ENCODE data around the gene HES3. TPM values are rescaled to one million over a fixed set of nuclear protein-coding genes. Genes with fewer than 3 reads are reported as not detected.

The HES3 gene
- polyA plus RNA-seq, 1 of the 3 experiments (the other 2 are of a cell fraction), result not detected

DNA sequence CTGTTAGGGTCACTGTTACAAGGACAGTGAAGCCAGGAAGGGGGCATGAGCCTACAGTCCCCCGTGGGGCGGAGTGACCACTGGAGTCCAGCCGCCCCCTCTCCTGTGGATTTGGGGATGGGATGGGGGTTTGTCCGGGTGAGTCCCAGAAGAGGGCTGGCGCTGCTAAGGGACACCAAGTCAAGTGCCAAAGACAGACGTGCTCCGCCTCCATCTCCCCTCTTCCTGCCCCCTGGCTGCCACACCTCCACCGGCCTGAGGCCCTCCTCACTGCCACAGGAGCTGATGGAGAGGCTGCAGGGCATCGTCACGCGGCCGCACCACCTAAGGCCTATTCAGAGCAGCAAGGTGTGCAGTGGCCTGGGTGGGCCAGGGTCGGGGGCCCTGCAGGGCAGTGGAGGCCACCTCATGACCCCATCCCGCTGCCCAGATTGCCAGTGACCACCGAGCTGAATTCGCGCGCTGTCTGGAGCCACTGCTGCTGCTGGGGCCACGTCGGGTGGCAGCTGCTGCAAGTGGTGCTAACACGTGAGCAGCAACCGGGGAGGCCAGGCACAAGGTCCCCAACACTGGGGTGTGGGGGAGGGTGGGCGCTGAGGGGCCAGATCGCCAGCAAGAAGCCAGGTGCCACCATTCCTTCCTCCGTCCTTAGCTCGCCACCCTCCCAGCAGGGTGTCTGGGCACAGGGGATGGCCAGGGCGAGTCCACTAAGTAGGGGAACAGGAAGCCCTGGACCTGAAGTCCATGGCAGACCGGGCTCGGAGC is 33.2 kb upstream of the HES3 start (continued):
- TF ChIP-seq, protein P1, sequence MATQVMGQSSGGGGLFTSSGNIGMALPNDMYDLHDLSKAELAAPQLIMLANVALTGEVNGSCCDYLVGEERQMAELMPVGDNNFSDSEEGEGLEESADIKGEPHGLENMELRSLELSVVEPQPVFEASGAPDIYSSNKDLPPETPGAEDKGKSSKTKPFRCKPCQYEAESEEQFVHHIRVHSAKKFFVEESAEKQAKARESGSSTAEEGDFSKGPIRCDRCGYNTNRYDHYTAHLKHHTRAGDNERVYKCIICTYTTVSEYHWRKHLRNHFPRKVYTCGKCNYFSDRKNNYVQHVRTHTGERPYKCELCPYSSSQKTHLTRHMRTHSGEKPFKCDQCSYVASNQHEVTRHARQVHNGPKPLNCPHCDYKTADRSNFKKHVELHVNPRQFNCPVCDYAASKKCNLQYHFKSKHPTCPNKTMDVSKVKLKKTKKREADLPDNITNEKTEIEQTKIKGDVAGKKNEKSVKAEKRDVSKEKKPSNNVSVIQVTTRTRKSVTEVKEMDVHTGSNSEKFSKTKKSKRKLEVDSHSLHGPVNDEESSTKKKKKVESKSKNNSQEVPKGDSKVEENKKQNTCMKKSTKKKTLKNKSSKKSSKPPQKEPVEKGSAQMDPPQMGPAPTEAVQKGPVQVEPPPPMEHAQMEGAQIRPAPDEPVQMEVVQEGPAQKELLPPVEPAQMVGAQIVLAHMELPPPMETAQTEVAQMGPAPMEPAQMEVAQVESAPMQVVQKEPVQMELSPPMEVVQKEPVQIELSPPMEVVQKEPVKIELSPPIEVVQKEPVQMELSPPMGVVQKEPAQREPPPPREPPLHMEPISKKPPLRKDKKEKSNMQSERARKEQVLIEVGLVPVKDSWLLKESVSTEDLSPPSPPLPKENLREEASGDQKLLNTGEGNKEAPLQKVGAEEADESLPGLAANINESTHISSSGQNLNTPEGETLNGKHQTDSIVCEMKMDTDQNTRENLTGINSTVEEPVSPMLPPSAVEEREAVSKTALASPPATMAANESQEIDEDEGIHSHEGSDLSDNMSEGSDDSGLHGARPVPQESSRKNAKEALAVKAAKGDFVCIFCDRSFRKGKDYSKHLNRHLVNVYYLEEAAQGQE (IDR thresholded peaks at IDR 0.05; ENCODE audit: low read depth, low read length), result no peak
- TF ChIP-seq, protein P2, sequence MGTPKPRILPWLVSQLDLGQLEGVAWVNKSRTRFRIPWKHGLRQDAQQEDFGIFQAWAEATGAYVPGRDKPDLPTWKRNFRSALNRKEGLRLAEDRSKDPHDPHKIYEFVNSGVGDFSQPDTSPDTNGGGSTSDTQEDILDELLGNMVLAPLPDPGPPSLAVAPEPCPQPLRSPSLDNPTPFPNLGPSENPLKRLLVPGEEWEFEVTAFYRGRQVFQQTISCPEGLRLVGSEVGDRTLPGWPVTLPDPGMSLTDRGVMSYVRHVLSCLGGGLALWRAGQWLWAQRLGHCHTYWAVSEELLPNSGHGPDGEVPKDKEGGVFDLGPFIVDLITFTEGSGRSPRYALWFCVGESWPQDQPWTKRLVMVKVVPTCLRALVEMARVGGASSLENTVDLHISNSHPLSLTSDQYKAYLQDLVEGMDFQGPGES (IDR thresholded peaks at IDR 0.05; ENCODE audit: low read depth, low read length), result no peak
- no peak for TF ChIP-seq RCOR1 (IDR thresholded peaks at IDR 0.05; ENCODE audit: low read length)
- no peak for TF ChIP-seq TAF1 (IDR thresholded peaks at IDR 0.05; ENCODE audit: borderline replicate concordance, low read depth, low read length)
- no peak for TF ChIP-seq YY1 (IDR thresholded peaks at IDR 0.05; ENCODE audit: low read depth)
- no peak for TF ChIP-seq FOXM1 (IDR thresholded peaks at IDR 0.05; ENCODE audit: low read depth)
- TF ChIP-seq, protein P3, sequence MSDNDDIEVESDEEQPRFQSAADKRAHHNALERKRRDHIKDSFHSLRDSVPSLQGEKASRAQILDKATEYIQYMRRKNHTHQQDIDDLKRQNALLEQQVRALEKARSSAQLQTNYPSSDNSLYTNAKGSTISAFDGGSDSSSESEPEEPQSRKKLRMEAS (IDR thresholded peaks at IDR 0.05; ENCODE audit: low read depth), result no peak
- no peak for TF ChIP-seq GABPA (IDR thresholded peaks at IDR 0.05; ENCODE audit: low read depth)

DNA sequence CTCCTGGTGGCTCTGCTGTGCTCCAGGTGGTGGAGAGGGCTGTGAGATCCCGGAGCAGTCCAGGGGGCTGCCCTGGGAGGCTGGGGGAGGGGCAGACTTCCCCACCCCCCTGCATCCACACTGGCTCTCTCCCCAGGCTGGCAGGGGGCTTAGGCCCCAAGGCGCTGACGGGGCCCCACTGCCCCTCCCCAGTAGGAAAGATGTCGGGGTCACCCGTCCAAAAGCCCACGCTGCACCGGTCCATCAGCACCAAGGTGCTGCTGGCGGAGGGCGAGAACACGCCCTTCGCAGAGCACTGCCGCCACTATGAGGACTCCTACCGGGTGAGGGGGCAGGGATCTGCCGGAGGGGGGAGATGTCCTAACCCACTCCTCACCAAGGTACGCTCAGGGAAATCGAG is 32.2 kb upstream of the HES3 start:
- WGBS (ENCODE audit: low lambda C conversion rate), result 100% methylated on average over 3 of the region's 16 CpGs
- no peak overlapping the region for H3K4me3 ChIP-seq (ENCODE audit: low read depth in 2 of 2, low read length in 1 of 2)
- peaks cover 0 to 11% of the 10 kb centered on the region in 2 experiments for H3K36me3 ChIP-seq (replicated peaks in 1 of 2; ENCODE audit: control insufficient read depth in 1 of 2, insufficient read depth in 2 of 2, low read length in 1 of 2)
- no peaks in the 10 kb centered on the region for H3K79me2 ChIP-seq (ENCODE audit: insufficient read depth)
- no peaks in the 10 kb centered on the region for H3K9me2 ChIP-seq
- TF ChIP-seq POLR2AphosphoS5 (IDR thresholded peaks at IDR 0.05; ENCODE audit: low read depth, low read length) (no peak), TAF1 (IDR thresholded peaks at IDR 0.05; ENCODE audit: borderline replicate concordance, low read depth, low read length) (no peak), MXI1 (IDR thresholded peaks at IDR 0.05; ENCODE audit: low read depth, low read length) (no peak), RXRA (IDR thresholded peaks at IDR 0.05; ENCODE audit: borderline replicate concordance, low read depth) (no peak), USF1 (IDR thresholded peaks at IDR 0.05; ENCODE audit: borderline replicate concordance, low read depth) (no peak), GABPA (IDR thresholded peaks at IDR 0.05; ENCODE audit: low read depth) (no peak), RAD21 (IDR thresholded peaks at IDR 0.05; ENCODE audit: low read length) (no peak), NRF1 (IDR thresholded peaks at IDR 0.05; ENCODE audit: low read depth, low read length) (no peak), MEF2A (IDR thresholded peaks at IDR 0.05; ENCODE audit: borderline replicate concordance, low read depth) (no peak)
- TF ChIP-seq, protein P4, sequence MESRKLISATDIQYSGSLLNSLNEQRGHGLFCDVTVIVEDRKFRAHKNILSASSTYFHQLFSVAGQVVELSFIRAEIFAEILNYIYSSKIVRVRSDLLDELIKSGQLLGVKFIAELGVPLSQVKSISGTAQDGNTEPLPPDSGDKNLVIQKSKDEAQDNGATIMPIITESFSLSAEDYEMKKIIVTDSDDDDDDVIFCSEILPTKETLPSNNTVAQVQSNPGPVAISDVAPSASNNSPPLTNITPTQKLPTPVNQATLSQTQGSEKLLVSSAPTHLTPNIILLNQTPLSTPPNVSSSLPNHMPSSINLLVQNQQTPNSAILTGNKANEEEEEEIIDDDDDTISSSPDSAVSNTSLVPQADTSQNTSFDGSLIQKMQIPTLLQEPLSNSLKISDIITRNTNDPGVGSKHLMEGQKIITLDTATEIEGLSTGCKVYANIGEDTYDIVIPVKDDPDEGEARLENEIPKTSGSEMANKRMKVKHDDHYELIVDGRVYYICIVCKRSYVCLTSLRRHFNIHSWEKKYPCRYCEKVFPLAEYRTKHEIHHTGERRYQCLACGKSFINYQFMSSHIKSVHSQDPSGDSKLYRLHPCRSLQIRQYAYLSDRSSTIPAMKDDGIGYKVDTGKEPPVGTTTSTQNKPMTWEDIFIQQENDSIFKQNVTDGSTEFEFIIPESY (IDR thresholded peaks at IDR 0.05; ENCODE audit: borderline replicate concordance, low read depth), result no peak
- TF ChIP-seq, protein P2 (IDR thresholded peaks at IDR 0.05; ENCODE audit: low read depth, low read length), result no peak
- POLR2A ChIA-PET, result no interaction called here
- H4K20me1 ChIP-seq (ENCODE audit: insufficient read depth), result no peaks in the 10 kb centered on the region
- H3K4me2 ChIP-seq, result no peak overlapping the region
- no peak overlapping the region for H3K9ac ChIP-seq
- DNase-seq, result no peak
- no peaks in the 10 kb centered on the region for H3F3A ChIP-seq (replicated peaks; ENCODE audit: insufficient read depth)
- no peaks in the 10 kb centered on the region for H3K9me3 ChIP-seq
- no peaks in the 10 kb centered on the region for H3K27me3 ChIP-seq (ENCODE audit: insufficient read depth)
- no peak overlapping the region for H3K27ac ChIP-seq (ENCODE audit: low read depth in 2 of 2, low read length in 1 of 2)
- H3K4me1 ChIP-seq (ENCODE audit: control insufficient read depth in 1 of 2, insufficient read depth in 2 of 2, low read depth in 1 of 2, low read length in 1 of 2), result peaks cover 0 to 18% of the 10 kb centered on the region in 2 experiments; a peak in 1 of 4 replicates
- H2AFZ ChIP-seq (ENCODE audit: low read depth), result no peak overlapping the region
- CTCF ChIA-PET, result interaction anchor here (0.5 to 1.0 kb wide), 4 partner anchors 9 to 369 kb away, joined by 3 to 6 read pairs (median 3); no protein-coding TSS in a partner anchor
